Fibroblast of the conjunctiva (primary cell): ENCODE results near the gene KCTD3.

Experiments
- DNase-seq: peaks from one replicate; pipeline ENCODE4 v3.0.0-alpha.2; 2010; ENCODE audit warnings: low read depth

Gene KCTD3

GRCh38 chr1:215660259-215660658 lies 93.2 kb downstream of the KCTD3 start:
- no peak for DNase-seq

GRCh38 chr1:215661033-215661432 lies 93.9 kb downstream of the KCTD3 start:
- no peak for DNase-seq

GRCh38 chr1:215665215-215665614 lies 98.1 kb downstream of the KCTD3 start:
- DNase-seq: no peak

- DNase-seq: no peak
These were observed 100.7 kb downstream of the KCTD3 start for GRCh38 chr1:215667761-215668160.

- DNase-seq: no peak
These were observed 102.8 kb downstream of the KCTD3 start for GRCh38 chr1:215669806-215670491.
